GM23338 (cell line): ENCODE data around the gene COL6A1. TPM values are rescaled to one million over a fixed set of nuclear protein-coding genes. Genes with fewer than 3 reads are reported as not detected.

Experiments used
- ATAC-seq: fragments of 200-7000 bp; cut with Tn5 transposase; 3 replicates; pipeline ENCODE4 v1.9.1; 2020
- DNase-seq: peaks from one replicate; pipeline ENCODE4 v3.0.0-alpha.2; 2015; ENCODE audit warnings: low spot score
- H2AFZ ChIP-seq: fragments of 200-600 bp; sonication (generic); 2 replicates; pipeline ENCODE4 v1.8.0; 2016; ENCODE audit warnings: antibody characterized with exemption, mild to moderate bottlenecking, moderate library complexity
- H3F3A ChIP-seq: fragments of 200-600 bp; sonication (generic); replicated peaks from 2 replicates; pipeline ENCODE4 v1.8.0; 2017; ENCODE audit warnings: antibody characterized with exemption, mixed run types, low read depth
- H3K27ac ChIP-seq: fragments of 200-600 bp; sonication (generic); 2 replicates; pipeline ENCODE4 v1.6.1; 2016; ENCODE audit warnings: low read depth
- H3K27me3 ChIP-seq: fragments of 200-600 bp; sonication (generic); 2 replicates; pipeline ENCODE4 v1.8.0; 2016; ENCODE audit warnings: mild to moderate bottlenecking, mixed run types, moderate library complexity; ENCODE audit not compliant: insufficient read depth
- H3K36me3 ChIP-seq: fragments of 200-600 bp; sonication (generic); 2 replicates; pipeline ENCODE4 v1.8.0; 2016; ENCODE audit warnings: mild to moderate bottlenecking; ENCODE audit not compliant: insufficient read depth
- H3K4me1 ChIP-seq: fragments of 200-600 bp; sonication (generic); 2 replicates; pipeline ENCODE4 v1.8.0; 2016; ENCODE audit warnings: mild to moderate bottlenecking, moderate library complexity; ENCODE audit not compliant: insufficient read depth
- H3K4me2 ChIP-seq: fragments of 200-600 bp; sonication (generic); 2 replicates; pipeline ENCODE4 v1.7.1; 2017; ENCODE audit warnings: mixed run types
- H3K4me3 ChIP-seq: fragments of 200-600 bp; sonication (generic); 2 replicates; pipeline ENCODE4 v1.6.1; 2016; ENCODE audit warnings: mixed run types
- H3K79me2 ChIP-seq: fragments of 200-600 bp; sonication (generic); replicated peaks from 2 replicates; pipeline ENCODE4 v1.8.0; 2017; ENCODE audit warnings: mild to moderate bottlenecking; ENCODE audit not compliant: insufficient read depth
- H3K9me2 ChIP-seq: fragments of 200-600 bp; sonication (generic); 2 replicates; pipeline ENCODE4 v1.8.0; 2017; ENCODE audit not compliant: insufficient read depth
- H4K20me1 ChIP-seq: fragments of 200-600 bp; sonication (generic); replicated peaks from 2 replicates; pipeline ENCODE4 v1.8.0; 2017; ENCODE audit warnings: mild to moderate bottlenecking; ENCODE audit not compliant: insufficient read depth
- H3K27ac Mint-ChIP-seq: 2 replicates; pipeline ENCODE4 v1.8.0; 2020; ENCODE audit warnings: inconsistent platforms, mild to moderate bottlenecking, moderate library complexity, mixed read lengths
- H3K27me3 Mint-ChIP-seq: 3 replicates; pipeline ENCODE4 v1.8.0; 2022; ENCODE audit warnings: low read depth, mild to moderate bottlenecking, moderate library complexity, mixed read lengths, inconsistent platforms; ENCODE audit not compliant: insufficient read depth, poor library complexity
- H3K36me3 Mint-ChIP-seq: 3 replicates; pipeline ENCODE4 v1.8.0; 2021; ENCODE audit warnings: low read depth, mild to moderate bottlenecking, inconsistent platforms, moderate library complexity, mixed read lengths
- H3K4me1 Mint-ChIP-seq: 3 replicates; pipeline ENCODE4 v1.8.0; 2020; ENCODE audit warnings: mild to moderate bottlenecking, inconsistent platforms, mixed read lengths
- H3K4me3 Mint-ChIP-seq: 3 replicates; pipeline ENCODE4 v1.8.0; 2021; ENCODE audit warnings: moderate library complexity, mild to moderate bottlenecking, inconsistent platforms, mixed read lengths
- H3K9me3 Mint-ChIP-seq: 3 replicates; pipeline ENCODE4 v1.8.0; 2020; ENCODE audit warnings: moderate library complexity, mild to moderate bottlenecking, inconsistent platforms, mixed read lengths
- CREB1 ChIP-seq: fragments of 250-450 bp; sonication (Bioruptor Pico); IDR thresholded peaks from 2 replicates; pipeline ENCODE4 v1.5.0; 2020; ENCODE audit warnings: low read depth, mild to moderate bottlenecking, moderate library complexity
- CTCF ChIP-seq, 2 experiments: fragments of 200-600 bp in 1 of 2; sonication (generic) in 1 of 2; conservative IDR thresholded peaks; 2 replicates each; pipeline versions ENCODE4 v1.5.1 to v1.6.1; 2016 to 2017; ENCODE audit warnings: antibody characterized with exemption in 2 of 2, low read depth in 2 of 2, mild to moderate bottlenecking in 2 of 2, moderate library complexity in 1 of 2
- ETS1 ChIP-seq: IDR thresholded peaks from 2 replicates; pipeline ENCODE4 v1.6.1; 2016; ENCODE audit warnings: antibody characterized with exemption
- EZH2 ChIP-seq: fragments of 200-600 bp; sonication (generic); IDR thresholded peaks from one replicate; pipeline ENCODE4 v1.8.0; 2017; ENCODE audit warnings: antibody characterized with exemption, mild to moderate bottlenecking, low read depth; ENCODE audit not compliant: unreplicated experiment
- EZH2phosphoT487 ChIP-seq: fragments of 200-600 bp; sonication (generic); IDR thresholded peaks from one replicate; pipeline ENCODE4 v1.8.1; 2018; ENCODE audit warnings: antibody characterized with exemption; ENCODE audit not compliant: unreplicated experiment
- JUNB ChIP-seq: IDR thresholded peaks from one replicate; pipeline ENCODE4 v1.6.1; 2016; ENCODE audit warnings: antibody characterized with exemption; ENCODE audit not compliant: unreplicated experiment
- NANOG ChIP-seq: IDR thresholded peaks from 2 replicates; pipeline ENCODE4 v1.6.1; 2016; ENCODE audit warnings: antibody characterized with exemption, borderline replicate concordance
- REST ChIP-seq: IDR thresholded peaks from one replicate; pipeline ENCODE4 v1.6.1; 2018; ENCODE audit warnings: antibody characterized with exemption; ENCODE audit not compliant: unreplicated experiment
- STAT1 ChIP-seq: IDR thresholded peaks from one replicate; pipeline ENCODE4 v1.6.1; 2016; ENCODE audit warnings: antibody characterized with exemption; ENCODE audit not compliant: unreplicated experiment
- ZNF114 ChIP-seq: fragments of 250-450 bp; sonication (Bioruptor Pico); IDR thresholded peaks from 2 replicates; pipeline ENCODE4 v1.5.0; 2020; ENCODE audit warnings: mild to moderate bottlenecking, moderate library complexity
- ZNF331 ChIP-seq: fragments of 250-450 bp; sonication (Bioruptor Pico); IDR thresholded peaks from 2 replicates; pipeline ENCODE4 v1.5.0; 2020; ENCODE audit warnings: low read depth, mild to moderate bottlenecking, moderate library complexity
- polyA plus RNA-seq: library from polyadenylated mRNA; unstranded; fragments of >200 nt; fragmentation: Nextera tagmentation; extraction: Ambion mirVana; gene quantifications from 2 replicates; pipeline ENCODE4 v1.2.1, GENCODE V29; 2016
- total RNA-seq: library from RNA; depleted of rRNA; stranded (reverse); fragments of >200 nt; shearing (Covaris generic); gene quantifications from 2 replicates; pipeline ENCODE4 v1.2.3, GENCODE V29; 2014

The COL6A1 gene
- total and polyA plus RNA-seq, 2 experiments from 2014 or later = 76.0 to 180 TPM

GRCh38 chr21:46039891-46040660, 58.5 kb downstream of the COL6A1 start (continued):
- TF ChIP-seq NANOG (no peak), EZH2 (no peak), CTCF (conservative IDR thresholded peaks at IDR 0.05; ENCODE audit: low read depth in 2 of 2) (no peak), JUNB (no peak), CREB1 (CRISPR knock-in tag) (no peak), ZNF331 (CRISPR knock-in tag) (no peak), ETS1 (no peak), EZH2phosphoT487 (no peak)

GRCh38 chr21:46040707-46041106, 59.1 kb downstream of the COL6A1 start:
- Histone ChIP-seq H2AFZ (no peak overlapping the region), H4K20me1 (no peaks in the 10 kb centered on the region), H3K36me3 (no peaks in the 10 kb centered on the region), H3K4me1 (peaks cover 4% of the 10 kb centered on the region; the same call in 1 of the 2 replicates), H3K4me3 (no peak overlapping the region), H3K9me2 (no peaks in the 10 kb centered on the region), H3K4me2 (no peak overlapping the region), H3K27me3 (no peaks in the 10 kb centered on the region), H3K27ac (no peak overlapping the region), H3K79me2 (no peaks in the 10 kb centered on the region), H3F3A (no peaks in the 10 kb centered on the region)
- peak overlapping the region; percentile 52; the same call in 1 of the 2 replicates for H3K27ac Mint-ChIP-seq
- ATAC-seq = no peak
- peaks cover 3% of the 10 kb centered on the region; the same call in 2 of the 3 replicates for H3K36me3 Mint-ChIP-seq
- H3K9me3 Mint-ChIP-seq = peaks cover 2% of the 10 kb centered on the region; the same call in 1 of the 3 replicates
- DNase-seq = no peak
- no peak for TF ChIP-seq EZH2
- TF ChIP-seq ZNF331 (CRISPR knock-in tag) = no peak
- TF ChIP-seq ZNF114 (CRISPR knock-in tag) = no peak
- TF ChIP-seq REST = no peak
- no peak for TF ChIP-seq STAT1
- no peak for TF ChIP-seq CREB1 (CRISPR knock-in tag)
- no peak overlapping the region; the same call in 2 of the 3 replicates for H3K4me3 Mint-ChIP-seq
- peaks cover 24% of the 10 kb centered on the region for H3K4me1 Mint-ChIP-seq
- peaks cover 6% of the 10 kb centered on the region for H3K27me3 Mint-ChIP-seq
